HG03039 (cell line): Measurements from ENCODE around the gene COPS3.

ENCODE experiments used
- ATAC-seq: cut with Tn5 transposase; IDR thresholded peaks from one replicate; pipeline ENCODE4 v1.9.1; 2021; ENCODE audit warnings: mild to moderate bottlenecking, moderate library complexity; ENCODE audit not compliant: unreplicated experiment

COPS3 gene

GRCh38 chr17:17196776-17197175 is 84.3 kb downstream of the COPS3 start:
- ATAC-seq: no peak
